Fibroblast of pulmonary artery (primary cell): ENCODE data around the gene TARBP2.

ENCODE experiments used
- DNase-seq: peaks from one replicate; pipeline ENCODE4 v3.0.0-alpha.2; 2010; ENCODE audit warnings: low read depth
- H3K4me3 ChIP-seq: replicated peaks from 2 replicates; pipeline ENCODE4 v1.5.1; 2011; ENCODE audit warnings: low read depth, mild to moderate bottlenecking, control low read depth, low read length, moderate library complexity
- TF ChIP-seq, protein P1 (sequence below): IDR thresholded peaks from 2 replicates; pipeline ENCODE4 v1.5.1; 2011; ENCODE audit warnings: mild to moderate bottlenecking, control low read depth, low read length, inconsistent platforms; ENCODE audit errors: missing control alignments

The TARBP2 gene

DNA sequence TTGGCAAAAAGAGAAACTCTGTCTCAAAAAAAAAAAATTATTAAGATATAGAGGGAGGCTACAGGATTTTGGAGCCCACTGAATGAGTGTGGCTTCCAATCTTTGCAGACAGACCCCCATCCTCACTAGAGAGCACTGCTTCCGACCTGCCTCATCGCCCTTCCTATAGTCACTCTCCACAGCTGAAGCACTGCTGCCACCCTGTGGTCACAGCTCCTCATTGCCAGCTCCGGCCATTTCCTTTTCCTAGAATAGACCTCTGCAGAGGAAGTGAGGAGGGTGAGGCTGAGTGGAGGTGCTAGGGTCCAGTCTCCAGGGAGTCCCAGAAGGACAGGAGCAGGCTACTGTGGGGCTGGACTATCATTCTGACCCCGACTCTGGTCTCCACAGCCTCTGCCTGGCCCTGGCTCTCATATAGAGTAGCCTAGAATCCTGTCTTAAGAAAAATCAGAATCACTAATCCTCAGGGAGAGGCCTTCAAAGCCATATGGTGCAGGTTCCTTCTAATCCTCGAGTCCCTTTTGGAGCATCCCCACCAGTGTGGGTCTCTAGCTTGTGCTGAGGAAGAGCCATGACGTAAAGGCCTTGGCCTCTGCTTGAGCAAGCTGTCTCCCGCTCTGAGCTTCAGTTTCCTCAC lies 7.6 kb downstream of the TARBP2 start:
- DNase-seq, result peak; percentile 81
- TF ChIP-seq, protein P1, sequence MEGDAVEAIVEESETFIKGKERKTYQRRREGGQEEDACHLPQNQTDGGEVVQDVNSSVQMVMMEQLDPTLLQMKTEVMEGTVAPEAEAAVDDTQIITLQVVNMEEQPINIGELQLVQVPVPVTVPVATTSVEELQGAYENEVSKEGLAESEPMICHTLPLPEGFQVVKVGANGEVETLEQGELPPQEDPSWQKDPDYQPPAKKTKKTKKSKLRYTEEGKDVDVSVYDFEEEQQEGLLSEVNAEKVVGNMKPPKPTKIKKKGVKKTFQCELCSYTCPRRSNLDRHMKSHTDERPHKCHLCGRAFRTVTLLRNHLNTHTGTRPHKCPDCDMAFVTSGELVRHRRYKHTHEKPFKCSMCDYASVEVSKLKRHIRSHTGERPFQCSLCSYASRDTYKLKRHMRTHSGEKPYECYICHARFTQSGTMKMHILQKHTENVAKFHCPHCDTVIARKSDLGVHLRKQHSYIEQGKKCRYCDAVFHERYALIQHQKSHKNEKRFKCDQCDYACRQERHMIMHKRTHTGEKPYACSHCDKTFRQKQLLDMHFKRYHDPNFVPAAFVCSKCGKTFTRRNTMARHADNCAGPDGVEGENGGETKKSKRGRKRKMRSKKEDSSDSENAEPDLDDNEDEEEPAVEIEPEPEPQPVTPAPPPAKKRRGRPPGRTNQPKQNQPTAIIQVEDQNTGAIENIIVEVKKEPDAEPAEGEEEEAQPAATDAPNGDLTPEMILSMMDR, result peak; percentile 90
- no peak overlapping the region for H3K4me3 ChIP-seq

GRCh38 chr12:53510181-53510812 lies 9.2 kb downstream of the TARBP2 start:
- TF ChIP-seq, protein P1, result no peak
- H3K4me3 ChIP-seq, result no peak overlapping the region
- no peak for DNase-seq

- TF ChIP-seq, protein P1, result no peak
- DNase-seq, result no peak
- H3K4me3 ChIP-seq, result no peak overlapping the region
Measured at GRCh38 chr12:53513712-53514410, 12.8 kb downstream of the TARBP2 start.

GRCh38 chr12:53514628-53515290 lies 13.7 kb downstream of the TARBP2 start:
- TF ChIP-seq, protein P1, result no peak
- H3K4me3 ChIP-seq, result no peak overlapping the region
- DNase-seq, result no peak

- no peak overlapping the region for H3K4me3 ChIP-seq
- TF ChIP-seq, protein P1, result no peak
- DNase-seq, result no peak
Measured at GRCh38 chr12:53515291-53515680, 14.2 kb downstream of the TARBP2 start.

GRCh38 chr12:53516758-53517455 lies 15.8 kb downstream of the TARBP2 start:
- TF ChIP-seq, protein P1, result no peak
- DNase-seq, result no peak
- no peak overlapping the region for H3K4me3 ChIP-seq
